ENCODE results near the gene IL17RD.
"Not testable (repeated sequence)": the region's sequence is repeated elsewhere in the genome, so short reads cannot be mapped to it uniquely, and the experiment has no call there.

Gene IL17RD

GRCh38 chr3:57089043-57089442 is 76.1 kb downstream of the IL17RD start:
- no peak for DNase-seq

- DNase-seq, result no peak
These were observed 76.7 kb downstream of the IL17RD start for GRCh38 chr3:57088503-57088902.

- no peak for DNase-seq
These were observed 77.6 kb downstream of the IL17RD start for GRCh38 chr3:57087361-57088092.

- DNase-seq, result no peak
These were observed 79.0 kb downstream of the IL17RD start for GRCh38 chr3:57086201-57086600.

- DNase-seq, result no peak
These were observed 79.9 kb downstream of the IL17RD start for GRCh38 chr3:57085211-57085610.

GRCh38 chr3:57083266-57083995 is 81.7 kb downstream of the IL17RD start:
- DNase-seq, result not testable (repeated sequence)

GRCh38 chr3:57082481-57082880 is 82.7 kb downstream of the IL17RD start:
- DNase-seq, result no peak

GRCh38 chr3:57081173-57081572 is 84.0 kb downstream of the IL17RD start:
- DNase-seq, result no peak

GRCh38 chr3:57080171-57080570 is 85.0 kb downstream of the IL17RD start:
- DNase-seq, result no peak

- no peak for DNase-seq
These were observed 85.7 kb downstream of the IL17RD start for GRCh38 chr3:57079474-57079831.

GRCh38 chr3:57078635-57079473 is 86.3 kb downstream of the IL17RD start:
- no peak for DNase-seq

- DNase-seq, result no peak
These were observed 86.9 kb downstream of the IL17RD start for GRCh38 chr3:57078344-57078634.

GRCh38 chr3:57077630-57078343 is 87.4 kb downstream of the IL17RD start:
- no peak for DNase-seq

GRCh38 chr3:57076422-57076951 is 88.7 kb downstream of the IL17RD start:
- DNase-seq, result no peak

- no peak for DNase-seq
These were observed 91.0 kb downstream of the IL17RD start for GRCh38 chr3:57074135-57074534.

GRCh38 chr3:57073628-57074027 is 91.5 kb downstream of the IL17RD start:
- no peak for DNase-seq

GRCh38 chr3:57069503-57069902 is 95.7 kb downstream of the IL17RD start:
- DNase-seq, result no peak

- DNase-seq, result no peak
These were observed 96.6 kb downstream of the IL17RD start for GRCh38 chr3:57068437-57069089.

- no peak for DNase-seq
These were observed 98.7 kb downstream of the IL17RD start for GRCh38 chr3:57066471-57066870.

- DNase-seq, result no peak
These were observed 99.6 kb downstream of the IL17RD start for GRCh38 chr3:57065588-57065987.

GRCh38 chr3:57064572-57064971 is 100.6 kb downstream of the IL17RD start:
- no peak for DNase-seq

- DNase-seq, result no peak
These were observed 101.2 kb downstream of the IL17RD start for GRCh38 chr3:57064001-57064400.
